Caco-2 (cell line): ENCODE results near the gene TMEM143. TPM values are rescaled to one million over a fixed set of nuclear protein-coding genes. Genes with fewer than 3 reads are reported as not detected.

Experiments
- BruUV-seq: library from RNA; stranded (reverse); fragments of 400-500 nt; replicated peaks from 2 replicates; lab custom pipeline; 2021; lab: Mats Ljungman, UMichigan
- CTCF ChIA-PET: fragments of 300-600 bp; sonication (Branson Sonifier 250); formaldehyde crosslinking; loops from one replicate; lab custom pipeline; 2022; ENCODE audit warnings: antibody characterized with exemption; lab: Charles Lee
- POLR2A ChIA-PET: fragments of 300-600 bp; sonication (Branson Sonifier 250); formaldehyde crosslinking; loops from one replicate; lab custom pipeline; 2022; ENCODE audit warnings: antibody characterized with exemption; lab: Charles Lee
- DNase-seq, 2 experiments: peaks; one replicate each; pipeline versions ENCODE4 v3.0.0 to v3.0.0-alpha.2; 2020 to 2022
- H3K27me3 ChIP-seq: replicated peaks from 2 replicates; pipeline ENCODE4 v1.6.0; 2011; ENCODE audit warnings: low read length; ENCODE audit not compliant: control insufficient read depth, insufficient read depth
- H3K36me3 ChIP-seq: 2 replicates; pipeline ENCODE4 v1.5.1; 2011; ENCODE audit warnings: low read length; ENCODE audit not compliant: control insufficient read depth, insufficient read depth
- H3K4me1 ChIP-seq: fragments of 250-450 bp; sonication (Bioruptor Pico); 2 replicates; pipeline ENCODE4 v1.5.1; 2020; ENCODE audit warnings: mild to moderate bottlenecking
- H3K4me3 ChIP-seq: 2 replicates; pipeline ENCODE4 v1.5.1; 2011; ENCODE audit warnings: low read depth, mild to moderate bottlenecking, control low read depth, low read length
- H3K9me3 ChIP-seq: fragments of 250-450 bp; sonication (Bioruptor Pico); 2 replicates; pipeline ENCODE4 v1.5.1; 2020; ENCODE audit warnings: mild to moderate bottlenecking, moderate library complexity
- H3K27ac Mint-ChIP-seq: one replicate; pipeline ENCODE4 v1.8.0; 2022; ENCODE audit warnings: mixed read lengths; ENCODE audit not compliant: unreplicated experiment
- H3K27me3 Mint-ChIP-seq: one replicate; pipeline ENCODE4 v1.8.0; 2022; ENCODE audit warnings: mixed read lengths; ENCODE audit not compliant: insufficient read depth, unreplicated experiment
- H3K36me3 Mint-ChIP-seq: one replicate; pipeline ENCODE4 v1.8.0; 2022; ENCODE audit warnings: mild to moderate bottlenecking, mixed read lengths; ENCODE audit not compliant: insufficient read depth, unreplicated experiment
- H3K4me1 Mint-ChIP-seq: one replicate; pipeline ENCODE4 v1.8.0; 2022; ENCODE audit warnings: low read depth, mixed read lengths; ENCODE audit not compliant: unreplicated experiment
- H3K4me3 Mint-ChIP-seq: one replicate; pipeline ENCODE4 v1.8.0; 2022; ENCODE audit warnings: mild to moderate bottlenecking, moderate library complexity, mixed read lengths; ENCODE audit not compliant: unreplicated experiment
- H3K9me3 Mint-ChIP-seq: one replicate; pipeline ENCODE4 v1.8.0; 2022; ENCODE audit warnings: mixed read lengths; ENCODE audit not compliant: unreplicated experiment
- intact Hi-C: fragments of 100-400 bp; cut with micrococcal nuclease; formaldehyde crosslinking; loops from one replicate; pipeline ENCODE4 v1.10.0; 2022; ENCODE audit not compliant: unreplicated experiment
- total RNA-seq: library from RNA; stranded (reverse); gene quantifications from 2 replicates; pipeline ENCODE4 v1.2.3, GENCODE V29; 2022
- TF ChIP-seq, protein P1 (sequence below), 2 experiments: fragments of 200-600 bp in 1 of 2; IDR thresholded peaks; 1 replicate in 1 of 2; 2 replicates in 1 of 2; pipeline versions ENCODE4 v1.5.1 to v1.8.0; 2011 to 2022; ENCODE audit warnings: antibody characterized with exemption in 1 of 2, control low read depth in 1 of 2, inconsistent platforms in 1 of 2, low read depth in 1 of 2, low read length in 1 of 2, mild to moderate bottlenecking in 1 of 2, moderate library complexity in 1 of 2; ENCODE audit not compliant: insufficient read depth in 1 of 2, severe bottlenecking in 1 of 2, unreplicated experiment in 1 of 2

Gene TMEM143
- total RNA-seq, 1 experiment from 2014 or later, result 24.4 TPM

DNA sequence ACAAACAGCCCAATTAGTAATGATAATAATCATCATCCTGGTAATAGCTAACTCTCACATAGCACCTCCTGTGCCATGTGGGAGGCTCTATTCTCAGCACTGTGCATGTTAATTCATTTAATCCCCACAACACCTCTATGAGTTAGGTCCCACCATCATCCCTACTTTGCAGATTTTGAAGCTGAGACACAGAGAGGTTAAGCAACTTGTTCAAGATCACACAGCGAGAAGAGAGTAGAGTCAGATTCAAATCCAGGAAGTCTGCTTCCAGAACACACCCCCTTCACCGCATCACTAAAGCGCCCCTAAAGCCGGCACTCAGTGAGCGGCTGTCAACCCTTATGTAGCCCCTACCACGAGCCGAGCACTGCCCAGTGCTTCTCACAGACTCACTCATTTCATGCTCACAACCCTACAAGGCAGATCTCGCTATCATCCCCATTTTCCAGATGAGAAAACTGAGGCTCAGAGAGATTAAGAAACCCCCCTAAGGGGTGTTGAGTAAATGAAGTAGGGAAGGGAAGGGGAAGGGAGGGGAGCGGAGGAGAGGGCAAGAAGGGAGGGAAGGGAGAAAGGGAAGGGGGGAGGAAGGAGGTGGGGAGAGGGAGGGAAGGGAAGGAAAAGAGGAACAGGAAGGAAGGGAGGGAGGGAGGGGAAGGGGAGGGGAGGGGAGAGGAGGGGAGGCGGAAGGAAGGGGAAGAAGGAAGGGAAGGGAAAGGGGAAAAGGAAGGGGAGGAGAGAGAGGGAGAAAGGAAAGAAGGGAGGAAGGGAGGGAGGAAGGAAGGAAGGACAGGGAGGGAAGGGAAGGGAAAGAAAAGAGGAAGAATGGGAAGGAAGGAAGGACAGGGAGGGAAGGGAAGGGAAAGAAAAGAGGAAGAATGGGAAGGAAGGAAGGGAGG, 22.0 kb downstream of the TMEM143 start:
- H3K4me1 Mint-ChIP-seq, result peaks cover 8% of the 10 kb centered on the region
- no peak overlapping the region for H3K27ac Mint-ChIP-seq
- H3K4me1 ChIP-seq, result no peaks in the 10 kb centered on the region
- intact Hi-C loops, result no loop called here
- H3K27me3 Mint-ChIP-seq, result no peaks in the 10 kb centered on the region
- DNase-seq, result no peak
- H3K36me3 Mint-ChIP-seq, result no peaks in the 10 kb centered on the region
- no peaks in the 10 kb centered on the region for H3K27me3 ChIP-seq
- no peak overlapping the region for H3K4me3 Mint-ChIP-seq
- H3K9me3 Mint-ChIP-seq, result no peaks in the 10 kb centered on the region
- no peaks in the 10 kb centered on the region for H3K9me3 ChIP-seq
- ChIA-PET CTCF (interaction anchor here (0.5 to 1.0 kb wide), 2 partner anchors 22 to 993 kb away, joined by 4 to 5 read pairs; partner anchors contain the start of genes DHX34, SYNGR4 and TMEM143), POLR2A (no interaction called here)
- TF ChIP-seq, protein P1, sequence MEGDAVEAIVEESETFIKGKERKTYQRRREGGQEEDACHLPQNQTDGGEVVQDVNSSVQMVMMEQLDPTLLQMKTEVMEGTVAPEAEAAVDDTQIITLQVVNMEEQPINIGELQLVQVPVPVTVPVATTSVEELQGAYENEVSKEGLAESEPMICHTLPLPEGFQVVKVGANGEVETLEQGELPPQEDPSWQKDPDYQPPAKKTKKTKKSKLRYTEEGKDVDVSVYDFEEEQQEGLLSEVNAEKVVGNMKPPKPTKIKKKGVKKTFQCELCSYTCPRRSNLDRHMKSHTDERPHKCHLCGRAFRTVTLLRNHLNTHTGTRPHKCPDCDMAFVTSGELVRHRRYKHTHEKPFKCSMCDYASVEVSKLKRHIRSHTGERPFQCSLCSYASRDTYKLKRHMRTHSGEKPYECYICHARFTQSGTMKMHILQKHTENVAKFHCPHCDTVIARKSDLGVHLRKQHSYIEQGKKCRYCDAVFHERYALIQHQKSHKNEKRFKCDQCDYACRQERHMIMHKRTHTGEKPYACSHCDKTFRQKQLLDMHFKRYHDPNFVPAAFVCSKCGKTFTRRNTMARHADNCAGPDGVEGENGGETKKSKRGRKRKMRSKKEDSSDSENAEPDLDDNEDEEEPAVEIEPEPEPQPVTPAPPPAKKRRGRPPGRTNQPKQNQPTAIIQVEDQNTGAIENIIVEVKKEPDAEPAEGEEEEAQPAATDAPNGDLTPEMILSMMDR (IDR thresholded peaks at IDR 0.05; ENCODE audit: insufficient read depth in 1 of 2, low read depth in 1 of 2, low read length in 1 of 2, severe bottlenecking in 1 of 2, unreplicated experiment in 1 of 2), result no peak
- no peaks in the 10 kb centered on the region; the same call in 1 of the 2 replicates for H3K36me3 ChIP-seq
- no peak overlapping the region for H3K4me3 ChIP-seq
- no TSS peak for BruUV-seq

DNA sequence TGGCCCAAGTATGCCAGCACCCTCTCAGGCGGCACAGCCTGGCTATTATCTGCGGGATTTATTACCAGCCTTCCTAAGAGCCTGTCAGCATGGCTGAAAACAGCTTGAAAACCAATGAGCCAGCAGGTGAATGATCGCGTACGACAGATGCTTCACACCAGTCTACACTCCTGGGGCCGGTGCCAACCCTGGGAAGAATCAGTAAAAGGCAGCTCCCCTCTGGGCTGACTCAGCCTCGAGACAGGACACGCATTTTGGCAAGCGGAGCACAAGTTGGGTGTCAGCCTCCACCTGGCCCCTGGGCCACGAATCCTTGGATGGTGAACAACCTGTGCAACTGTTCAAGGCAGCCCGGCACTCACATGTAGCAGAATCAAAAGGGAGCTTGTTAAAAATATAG, 22.7 kb downstream of the TMEM143 start:
- Histone ChIP-seq H3K36me3 (no peaks in the 10 kb centered on the region; the same call in 1 of the 2 replicates), H3K4me3 (no peak overlapping the region), H3K4me1 (no peaks in the 10 kb centered on the region), H3K27me3 (no peaks in the 10 kb centered on the region), H3K9me3 (no peaks in the 10 kb centered on the region)
- no peaks in the 10 kb centered on the region for H3K9me3 Mint-ChIP-seq
- BruUV-seq, result no TSS peak
- intact Hi-C loops, result no loop called here
- H3K27ac Mint-ChIP-seq, result no peak overlapping the region
- POLR2A ChIA-PET, result no interaction called here
- no peaks in the 10 kb centered on the region for H3K27me3 Mint-ChIP-seq
- no peaks in the 10 kb centered on the region for H3K36me3 Mint-ChIP-seq
- DNase-seq, result no peak
- CTCF ChIA-PET, result interaction anchor here (0.5 to 1.0 kb wide), 2 partner anchors 23 to 992 kb away, joined by 4 to 5 read pairs; partner anchors contain the start of genes DHX34, SYNGR4 and TMEM143
- H3K4me1 Mint-ChIP-seq, result peaks cover under 1% of the 10 kb centered on the region
- TF ChIP-seq, protein P1 (IDR thresholded peaks at IDR 0.05; ENCODE audit: insufficient read depth in 1 of 2, low read depth in 1 of 2, low read length in 1 of 2, severe bottlenecking in 1 of 2, unreplicated experiment in 1 of 2), result no peak
- no peak overlapping the region for H3K4me3 Mint-ChIP-seq

DNA sequence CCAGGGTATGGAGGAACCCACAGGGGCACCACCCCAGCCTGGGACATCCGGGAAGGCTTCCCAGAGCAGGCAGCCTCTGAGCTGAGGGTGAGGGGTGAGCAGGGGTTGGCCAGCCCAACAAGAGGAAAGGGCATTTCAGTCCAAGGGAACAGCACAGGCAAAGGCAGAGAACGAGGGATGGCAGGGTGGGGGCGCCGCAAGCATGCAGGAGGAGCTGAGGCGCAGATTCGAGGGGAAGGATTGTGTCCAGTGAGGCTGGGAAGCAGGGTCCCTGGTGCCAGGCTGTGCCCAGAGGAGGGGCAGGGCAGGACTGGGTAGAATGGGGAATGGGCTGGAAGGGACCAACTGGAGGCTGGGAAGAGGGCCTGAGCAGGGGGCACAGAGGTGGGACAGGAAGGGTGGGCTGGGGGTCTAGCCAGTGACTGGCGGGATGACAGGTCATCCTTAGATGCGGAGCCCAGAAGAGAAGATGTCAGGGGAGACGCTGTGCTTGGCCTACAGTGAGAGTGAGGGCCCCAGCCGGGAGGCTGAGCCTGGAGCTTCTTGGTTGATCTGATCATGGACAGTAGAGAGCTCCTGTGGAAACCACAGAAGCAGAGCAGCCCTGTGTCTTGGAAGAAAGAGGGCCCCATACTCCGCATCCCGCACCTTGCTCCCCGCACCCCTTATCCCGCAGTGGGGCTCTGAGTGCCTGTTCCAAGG, 24.8 kb downstream of the TMEM143 start:
- intact Hi-C loops, result no loop called here
- DNase-seq, result no peak
- no peak overlapping the region for H3K27ac Mint-ChIP-seq
- no peaks in the 10 kb centered on the region for H3K27me3 Mint-ChIP-seq
- no peak overlapping the region for H3K4me3 ChIP-seq
- CTCF ChIA-PET, result interaction anchor here (0.7 kb wide), 1 partner anchor 52 kb away, joined by 3 read pairs; the partner anchor contains the start of gene KDELR1
- no peaks in the 10 kb centered on the region for H3K4me1 ChIP-seq
- no peaks in the 10 kb centered on the region; the same call in 1 of the 2 replicates for H3K36me3 ChIP-seq
- H3K4me3 Mint-ChIP-seq, result no peak overlapping the region
- no peaks in the 10 kb centered on the region for H3K27me3 ChIP-seq
- H3K9me3 ChIP-seq, result no peaks in the 10 kb centered on the region
- no peaks in the 10 kb centered on the region for H3K9me3 Mint-ChIP-seq
- POLR2A ChIA-PET, result interaction anchor here (0.6 to 1.3 kb wide), 2 partner anchors 18 to 810 kb away, joined by 3 read pairs; no protein-coding TSS in a partner anchor
- H3K36me3 Mint-ChIP-seq, result peaks cover 7% of the 10 kb centered on the region
- no TSS peak for BruUV-seq
- TF ChIP-seq, protein P1 (IDR thresholded peaks at IDR 0.05; ENCODE audit: insufficient read depth in 1 of 2, low read depth in 1 of 2, low read length in 1 of 2, severe bottlenecking in 1 of 2, unreplicated experiment in 1 of 2), result no peak
- H3K4me1 Mint-ChIP-seq, result peaks cover 7% of the 10 kb centered on the region
